PC-3 (cell line): Measurements from ENCODE around the gene G3BP2. TPM values are rescaled to one million over a fixed set of nuclear protein-coding genes. Genes with fewer than 3 reads are reported as not detected.

Experiments used
- ATAC-seq: fragments of 200-7000 bp; cut with Tn5 transposase; 2 replicates; pipeline ENCODE4 v1.9.1; 2020; ENCODE audit warnings: mild to moderate bottlenecking, moderate library complexity
- BruUV-seq: library from RNA; stranded (reverse); fragments of 400-500 nt; replicated peaks from 2 replicates; lab custom pipeline; 2021; lab: Mats Ljungman, UMichigan
- CTCF ChIA-PET: fragments of 300-600 bp; sonication (Branson Sonifier 250); formaldehyde crosslinking; loops from one replicate; lab custom pipeline; 2022; ENCODE audit warnings: antibody characterized with exemption; lab: Charles Lee
- POLR2A ChIA-PET: fragments of 300-600 bp; sonication (Branson Sonifier 250); formaldehyde crosslinking; loops from one replicate; lab custom pipeline; 2022; ENCODE audit warnings: antibody characterized with exemption; ENCODE audit not compliant: unreplicated experiment; lab: Charles Lee
- DNase-seq: peaks from one replicate; pipeline ENCODE4 v3.0.0-alpha.2; 2015
- H2AFZ ChIP-seq: fragments of 300-600 bp; sonication (generic); 2 replicates; pipeline ENCODE4 v1.6.0; 2016; ENCODE audit warnings: antibody characterized with exemption, low read length
- H3F3A ChIP-seq: fragments of 300-600 bp; sonication (generic); one replicate; pipeline ENCODE4 v1.6.0; 2017; ENCODE audit warnings: antibody characterized with exemption, low read length, control low read depth, mild to moderate bottlenecking; ENCODE audit not compliant: unreplicated experiment
- H3K27ac ChIP-seq: fragments of 300-600 bp; sonication (generic); 2 replicates; pipeline ENCODE4 v1.5.1; 2016; ENCODE audit warnings: mild to moderate bottlenecking, low read length
- H3K27me3 ChIP-seq: fragments of 300-600 bp; sonication (generic); 2 replicates; pipeline ENCODE4 v1.6.1; 2016; ENCODE audit warnings: low read length, mixed read lengths
- H3K36me3 ChIP-seq: fragments of 300-600 bp; sonication (generic); 2 replicates; pipeline ENCODE4 v1.6.1; 2016; ENCODE audit warnings: low read depth, mixed run types, low read length, mixed read lengths
- H3K4me1 ChIP-seq: fragments of 300-600 bp; sonication (generic); 2 replicates; pipeline ENCODE4 v1.5.1; 2016; ENCODE audit warnings: low read length; ENCODE audit not compliant: insufficient read depth
- H3K4me2 ChIP-seq: fragments of 300-600 bp; sonication (generic); 2 replicates; pipeline ENCODE4 v1.6.0; 2016; ENCODE audit warnings: low read length
- H3K4me3 ChIP-seq: fragments of 300-600 bp; sonication (generic); 2 replicates; pipeline ENCODE4 v1.5.1; 2016; ENCODE audit warnings: mild to moderate bottlenecking, low read length, mixed read lengths
- H3K79me2 ChIP-seq: fragments of 300-600 bp; sonication (generic); 2 replicates; pipeline ENCODE4 v1.6.1; 2017; ENCODE audit warnings: low read length, mixed read lengths
- H3K9ac ChIP-seq: fragments of 300-600 bp; sonication (generic); 2 replicates; pipeline ENCODE4 v1.6.0; 2016; ENCODE audit warnings: mild to moderate bottlenecking, low read length
- H3K9me2 ChIP-seq: fragments of 300-600 bp; sonication (generic); replicated peaks from 2 replicates; pipeline ENCODE4 v1.6.1; 2016; ENCODE audit warnings: mixed run types, low read length, mixed read lengths
- H3K9me3 ChIP-seq: fragments of 300-600 bp; sonication (generic); 2 replicates; pipeline ENCODE4 v1.6.1; 2016; ENCODE audit warnings: low read length, mixed read lengths
- H4K20me1 ChIP-seq: fragments of 300-600 bp; sonication (generic); 2 replicates; pipeline ENCODE4 v1.6.1; 2016; ENCODE audit warnings: low read length, mixed read lengths
- CTCF ChIP-seq: fragments of 300-600 bp; sonication (generic); conservative IDR thresholded peaks from 2 replicates; pipeline ENCODE4 v1.5.1; 2017; ENCODE audit warnings: antibody characterized with exemption, low read depth, mild to moderate bottlenecking, low read length
- EZH2 ChIP-seq: fragments of 300-600 bp; sonication (generic); IDR thresholded peaks from one replicate; pipeline ENCODE4 v1.6.1; 2017; ENCODE audit warnings: antibody characterized with exemption, mild to moderate bottlenecking, low read length; ENCODE audit not compliant: unreplicated experiment
- EZH2phosphoT487 ChIP-seq: fragments of 300-600 bp; sonication (generic); IDR thresholded peaks from 2 replicates; pipeline ENCODE4 v1.6.1; 2018; ENCODE audit warnings: mild to moderate bottlenecking, antibody characterized with exemption, low read length, borderline replicate concordance
- intact Hi-C: fragments of 100-400 bp; cut with micrococcal nuclease; formaldehyde crosslinking; loops from 2 replicates; pipeline ENCODE4 v1.9.0; 2023
- total RNA-seq: library from RNA; depleted of rRNA; stranded (reverse); fragments of >200 nt; gene quantifications from 2 replicates; pipeline ENCODE4 v1.2.3, GENCODE V29; 2014

Gene G3BP2
- total RNA-seq, 1 experiment from 2014 or later: 68.7 TPM

GRCh38 chr4:75637827-75638226, 35.4 kb downstream of the G3BP2 start:
- TF ChIP-seq EZH2 (no peak), CTCF (no peak), EZH2phosphoT487 (no peak)
- Histone ChIP-seq H3F3A (no peaks in the 10 kb centered on the region), H3K9me3 (no peaks in the 10 kb centered on the region), H3K9ac (no peak overlapping the region), H4K20me1 (no peaks in the 10 kb centered on the region), H3K36me3 (peaks cover 4% of the 10 kb centered on the region), H3K27me3 (no peaks in the 10 kb centered on the region), H3K9me2 (no peaks in the 10 kb centered on the region), H3K4me3 (no peak overlapping the region), H3K79me2 (no peaks in the 10 kb centered on the region), H2AFZ (no peak overlapping the region), H3K4me2 (no peak overlapping the region), H3K27ac (no peak overlapping the region), H3K4me1 (no peaks in the 10 kb centered on the region)
- intact Hi-C loops: no loop called here
- DNase-seq (no peak), ATAC-seq (no peak)
- BruUV-seq: no TSS peak
- ChIA-PET POLR2A (no interaction called here), CTCF (no interaction called here)

- DNase-seq: no peak
- no peak for ATAC-seq
- intact Hi-C loops: no loop called here
- Histone ChIP-seq H3K4me2 (no peak overlapping the region), H3K9me2 (no peaks in the 10 kb centered on the region), H3K4me3 (no peak overlapping the region), H3K27ac (no peak overlapping the region), H3K9ac (no peak overlapping the region), H4K20me1 (no peaks in the 10 kb centered on the region), H3K79me2 (no peaks in the 10 kb centered on the region), H3K9me3 (no peaks in the 10 kb centered on the region), H2AFZ (no peak overlapping the region), H3K36me3 (no peaks in the 10 kb centered on the region), H3K27me3 (no peaks in the 10 kb centered on the region), H3K4me1 (no peaks in the 10 kb centered on the region), H3F3A (no peaks in the 10 kb centered on the region)
- POLR2A ChIA-PET: no interaction called here
- CTCF ChIA-PET: no interaction called here
- TF ChIP-seq EZH2: no peak
- TF ChIP-seq EZH2phosphoT487: no peak
- TF ChIP-seq CTCF: no peak
- BruUV-seq: no TSS peak
Measured at GRCh38 chr4:75637176-75637575, 36.0 kb downstream of the G3BP2 start.

GRCh38 chr4:75634951-75635350, 38.3 kb downstream of the G3BP2 start:
- TF ChIP-seq CTCF: no peak
- TF ChIP-seq EZH2phosphoT487: no peak
- TF ChIP-seq EZH2: no peak
- H2AFZ ChIP-seq: no peak overlapping the region
- H3K9me2 ChIP-seq: no peaks in the 10 kb centered on the region
- H4K20me1 ChIP-seq: no peaks in the 10 kb centered on the region
- DNase-seq (no peak), ATAC-seq (no peak)
- BruUV-seq: no TSS peak
- no peak overlapping the region for H3K9ac ChIP-seq
- no peak overlapping the region for H3K27ac ChIP-seq
- H3F3A ChIP-seq: no peaks in the 10 kb centered on the region
- no peaks in the 10 kb centered on the region for H3K27me3 ChIP-seq
- no peaks in the 10 kb centered on the region for H3K36me3 ChIP-seq
- H3K4me1 ChIP-seq: peaks cover 2% of the 10 kb centered on the region; the same call in 1 of the 2 replicates
- H3K79me2 ChIP-seq: no peaks in the 10 kb centered on the region
- CTCF ChIA-PET: no interaction called here
- H3K4me3 ChIP-seq: no peak overlapping the region
- no peaks in the 10 kb centered on the region for H3K9me3 ChIP-seq
- POLR2A ChIA-PET: no interaction called here
- intact Hi-C loops: no loop called here
- no peak overlapping the region for H3K4me2 ChIP-seq
